Peyer's patch (tissue), 4 donors: Measurements from ENCODE around the gene COL26A1. TPM values are rescaled to one million over a fixed set of nuclear protein-coding genes. Genes with fewer than 3 reads are reported as not detected.

ENCODE experiments used
- DNase-seq, 3 donors: peaks; one replicate each; pipeline ENCODE4 v3.0.0-alpha.2; 2017 to 2019
- H3K27ac ChIP-seq, 4 donors: fragments of 200-600 bp; sonication (generic); one replicate each; pipeline ENCODE4 v1.5.1; 2016 to 2019
- H3K27me3 ChIP-seq, 2 donors: fragments of 200-600 bp; sonication (generic); one replicate each; pipeline ENCODE4 v1.5.1; 2019
- H3K36me3 ChIP-seq, 3 donors: fragments of 200-600 bp; sonication (generic); one replicate each; pipeline ENCODE4 v1.5.1; 2016 to 2019
- H3K4me1 ChIP-seq, 4 donors: fragments of 200-600 bp; sonication (generic); one replicate each; pipeline ENCODE4 v1.5.1; 2016 to 2019
- H3K4me3 ChIP-seq, 4 donors: fragments of 200-600 bp; sonication (generic); 1 replicate in 3 of 4; 2 replicates in 1 of 4; pipeline ENCODE4 v1.5.1; 2016 to 2019; ENCODE audit warnings: mild to moderate bottlenecking in 1 of 4
- H3K9me3 ChIP-seq, 4 donors: fragments of 200-600 bp; sonication (generic); one replicate each; pipeline ENCODE4 v1.5.1; 2016 to 2019; ENCODE audit warnings: mild to moderate bottlenecking in 1 of 4
- POLR2A ChIP-seq, 2 donors: fragments of 450-650 bp; IDR thresholded peaks; one replicate each; pipeline ENCODE4 v1.5.1; 2017; ENCODE audit warnings: antibody characterized with exemption in 2 of 2, mild to moderate bottlenecking in 2 of 2, moderate library complexity in 2 of 2
- total RNA-seq, 4 donors: library from RNA; depleted of rRNA; stranded (reverse); fragments of >200 nt; gene quantifications; one replicate each; pipeline ENCODE4 v1.1.0, GENCODE V29; 2016
- TF ChIP-seq, protein P1 (sequence below), 6 experiments: fragments of 450-650 bp in 4 of 6; fragments of 200-600 bp in 2 of 6; sonication (generic) in 1 of 6; IDR thresholded peaks; one replicate each; pipeline ENCODE4 v1.5.1; 2017 to 2019; ENCODE audit warnings: antibody characterized with exemption in 6 of 6, mild to moderate bottlenecking in 3 of 6, moderate library complexity in 1 of 6

COL26A1 gene
- total RNA-seq, 4 donors from 2014 or later, result not detected

DNA sequence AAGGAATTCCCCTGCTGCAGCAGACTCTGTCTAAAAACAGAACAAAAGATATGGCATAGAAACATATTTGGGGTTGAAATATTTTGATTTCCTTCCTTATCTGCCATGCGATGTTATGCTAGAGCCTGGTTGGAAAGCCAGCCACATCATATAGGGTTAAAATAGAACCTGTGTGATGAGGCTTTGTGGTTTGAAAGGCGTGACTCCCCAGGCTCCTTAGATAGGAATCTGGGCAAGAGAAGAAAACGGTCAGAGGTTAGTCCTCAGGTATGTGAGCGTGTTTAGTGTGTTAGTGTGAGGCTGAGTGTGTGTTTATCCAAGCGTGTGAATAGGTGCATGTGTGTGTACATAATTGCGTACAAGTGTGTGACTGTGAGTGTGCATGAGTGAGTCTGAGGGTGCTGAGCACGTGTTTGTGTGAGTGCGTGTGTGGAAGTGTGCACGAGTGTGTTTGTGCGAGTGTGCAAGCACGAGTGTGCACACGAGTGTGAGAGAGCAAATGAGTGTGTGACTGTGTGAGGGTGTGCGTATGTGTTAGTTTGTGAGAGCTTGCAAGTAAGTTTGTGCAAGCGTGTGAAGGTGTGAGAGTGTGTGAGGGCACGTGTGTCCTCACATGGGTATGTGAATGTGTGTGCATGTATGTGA is 79.9 kb downstream of the COL26A1 start:
- DNase-seq, result no peak
- no peak overlapping the region for H3K27ac ChIP-seq
- TF ChIP-seq POLR2A (IDR thresholded peaks at IDR 0.05), result no peak
- TF ChIP-seq, protein P1, sequence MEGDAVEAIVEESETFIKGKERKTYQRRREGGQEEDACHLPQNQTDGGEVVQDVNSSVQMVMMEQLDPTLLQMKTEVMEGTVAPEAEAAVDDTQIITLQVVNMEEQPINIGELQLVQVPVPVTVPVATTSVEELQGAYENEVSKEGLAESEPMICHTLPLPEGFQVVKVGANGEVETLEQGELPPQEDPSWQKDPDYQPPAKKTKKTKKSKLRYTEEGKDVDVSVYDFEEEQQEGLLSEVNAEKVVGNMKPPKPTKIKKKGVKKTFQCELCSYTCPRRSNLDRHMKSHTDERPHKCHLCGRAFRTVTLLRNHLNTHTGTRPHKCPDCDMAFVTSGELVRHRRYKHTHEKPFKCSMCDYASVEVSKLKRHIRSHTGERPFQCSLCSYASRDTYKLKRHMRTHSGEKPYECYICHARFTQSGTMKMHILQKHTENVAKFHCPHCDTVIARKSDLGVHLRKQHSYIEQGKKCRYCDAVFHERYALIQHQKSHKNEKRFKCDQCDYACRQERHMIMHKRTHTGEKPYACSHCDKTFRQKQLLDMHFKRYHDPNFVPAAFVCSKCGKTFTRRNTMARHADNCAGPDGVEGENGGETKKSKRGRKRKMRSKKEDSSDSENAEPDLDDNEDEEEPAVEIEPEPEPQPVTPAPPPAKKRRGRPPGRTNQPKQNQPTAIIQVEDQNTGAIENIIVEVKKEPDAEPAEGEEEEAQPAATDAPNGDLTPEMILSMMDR (IDR thresholded peaks at IDR 0.05), result no peak

DNA sequence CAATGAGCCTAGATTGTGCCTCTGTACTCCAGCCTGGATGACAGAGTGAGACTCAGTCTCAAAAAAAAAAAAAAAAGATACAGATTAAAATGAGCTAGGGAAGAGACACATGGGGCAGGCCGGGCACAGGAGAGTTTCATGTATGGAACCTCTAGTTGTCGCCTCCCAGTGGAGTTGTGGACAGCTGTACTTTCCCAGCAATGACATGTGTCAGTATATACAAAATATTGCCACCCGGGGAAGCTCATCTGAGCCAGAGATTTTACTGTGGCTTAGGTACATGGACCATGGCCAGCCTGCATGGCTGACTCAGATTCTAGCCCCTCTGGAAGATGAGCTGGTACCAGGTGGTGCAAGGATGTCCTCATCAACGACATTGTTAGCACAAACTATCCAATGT is 87.4 kb downstream of the COL26A1 start:
- no peak for DNase-seq
- Histone ChIP-seq H3K4me1 (no peaks in the 10 kb centered on the region), H3K27me3 (no peaks in the 10 kb centered on the region), H3K27ac (no peak overlapping the region), H3K4me3 (no peak overlapping the region), H3K9me3 (no peaks in the 10 kb centered on the region), H3K36me3 (no peaks in the 10 kb centered on the region)
- no peak for TF ChIP-seq POLR2A (IDR thresholded peaks at IDR 0.05)
- TF ChIP-seq, protein P1 (IDR thresholded peaks at IDR 0.05), result no peak

More for the DNA sequence above, 79.9 kb downstream of the COL26A1 start:
- no peaks in the 10 kb centered on the region for H3K27me3 ChIP-seq
- H3K36me3 ChIP-seq, result no peaks in the 10 kb centered on the region
- no peaks in the 10 kb centered on the region for H3K4me1 ChIP-seq
- H3K9me3 ChIP-seq, result no peaks in the 10 kb centered on the region
- no peak overlapping the region for H3K4me3 ChIP-seq

DNA sequence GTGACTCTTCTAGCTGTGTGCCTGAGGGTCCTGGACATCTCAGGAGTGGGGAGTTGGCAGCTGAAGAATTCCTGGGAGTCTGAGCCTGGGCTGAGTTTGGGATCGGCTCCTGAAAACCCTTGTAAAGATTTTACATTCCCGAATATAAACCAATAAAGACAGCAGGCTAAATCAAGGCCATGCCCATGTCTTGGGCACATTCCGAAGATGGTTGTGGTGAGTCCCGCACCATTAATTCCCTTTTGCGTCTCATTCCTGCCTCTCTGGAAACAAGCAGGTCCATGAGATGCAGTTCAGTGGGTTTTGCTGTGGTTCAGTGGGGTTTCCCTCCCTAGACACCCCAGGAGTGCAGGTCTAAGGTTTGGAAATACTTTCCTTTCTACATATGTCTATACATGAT is 90.9 kb downstream of the COL26A1 start:
- no peaks in the 10 kb centered on the region for H3K9me3 ChIP-seq
- no peak overlapping the region for H3K27ac ChIP-seq
- no peaks in the 10 kb centered on the region for H3K36me3 ChIP-seq
- no peak overlapping the region for H3K4me3 ChIP-seq
- TF ChIP-seq, protein P1 (IDR thresholded peaks at IDR 0.05), result no peak
- TF ChIP-seq POLR2A (IDR thresholded peaks at IDR 0.05), result no peak
- DNase-seq, result no peak
- no peaks in the 10 kb centered on the region for H3K4me1 ChIP-seq
- H3K27me3 ChIP-seq, result no peaks in the 10 kb centered on the region

DNA sequence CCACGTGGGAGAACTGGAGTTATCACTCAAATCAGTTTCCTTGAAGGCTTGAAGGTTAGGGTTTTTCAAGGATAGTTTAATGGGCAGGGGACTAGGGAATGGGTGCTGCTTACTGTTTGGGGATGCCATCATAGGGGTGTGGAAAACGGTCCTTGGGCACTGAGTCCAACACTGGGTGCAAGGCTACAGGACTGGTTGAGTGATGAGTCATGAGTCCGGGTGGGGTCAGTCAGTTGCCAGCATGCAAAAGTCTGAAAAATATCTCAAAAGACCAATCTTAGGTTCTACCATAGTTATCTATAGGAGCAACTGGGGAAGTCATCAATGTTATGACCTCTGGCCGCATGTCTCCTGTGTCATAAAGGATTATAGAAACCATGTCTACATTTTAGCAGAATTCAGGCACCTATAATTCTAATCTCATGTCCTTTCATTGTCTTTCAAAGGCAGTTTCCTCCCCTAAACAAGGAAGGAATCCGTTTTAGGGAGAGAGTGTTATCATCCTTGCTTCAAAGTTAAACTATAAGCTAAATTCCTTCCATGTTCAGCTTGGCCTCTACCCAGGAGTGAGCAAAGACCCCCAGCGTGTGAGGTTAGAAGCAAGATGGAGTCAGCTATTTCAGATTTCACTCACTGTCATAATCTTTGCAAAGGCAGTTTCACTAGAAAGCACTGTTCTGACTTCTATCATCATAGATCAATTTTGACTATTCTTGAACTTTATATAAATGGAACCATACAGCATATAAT is 94.5 kb downstream of the COL26A1 start:
- DNase-seq, result no peak
- Histone ChIP-seq H3K4me1 (no peaks in the 10 kb centered on the region), H3K27me3 (no peaks in the 10 kb centered on the region), H3K36me3 (no peaks in the 10 kb centered on the region), H3K4me3 (no peak overlapping the region), H3K9me3 (no peaks in the 10 kb centered on the region), H3K27ac (no peak overlapping the region)
- TF ChIP-seq, protein P1 (IDR thresholded peaks at IDR 0.05), result no peak
- no peak for TF ChIP-seq POLR2A (IDR thresholded peaks at IDR 0.05)

DNA sequence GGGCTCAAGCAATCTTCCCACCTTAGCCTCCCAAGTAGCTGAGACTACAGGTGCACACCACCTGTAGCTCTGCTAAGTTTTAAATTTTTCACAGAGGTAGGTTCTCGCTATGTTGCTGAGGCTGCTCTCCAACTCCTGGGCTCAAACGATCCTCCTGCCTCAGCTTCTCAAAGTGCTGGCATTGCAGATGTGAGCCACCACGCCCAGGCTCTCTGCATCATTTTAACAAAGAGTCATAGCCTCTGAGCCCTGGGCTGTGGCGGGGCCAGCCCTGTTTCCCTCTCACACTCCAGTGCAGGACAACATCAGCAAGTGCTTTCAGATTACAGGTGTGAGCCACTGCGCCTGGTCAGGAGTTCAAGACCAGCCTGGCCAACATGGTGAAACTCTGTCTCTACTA is 102.5 kb downstream of the COL26A1 start:
- H3K4me3 ChIP-seq, result no peak overlapping the region
- H3K4me1 ChIP-seq, result no peaks in the 10 kb centered on the region
- no peak for DNase-seq
- TF ChIP-seq, protein P1 (IDR thresholded peaks at IDR 0.05), result no peak
- TF ChIP-seq POLR2A (IDR thresholded peaks at IDR 0.05), result no peak
- H3K9me3 ChIP-seq, result no peaks in the 10 kb centered on the region
- H3K27ac ChIP-seq, result no peak overlapping the region
- no peaks in the 10 kb centered on the region for H3K27me3 ChIP-seq
- no peaks in the 10 kb centered on the region for H3K36me3 ChIP-seq
